Activated T-cell treated with anti-CD3 and anti-CD28 coated beads, Interleukin-2, amount 50 U/mL, for 48 hours (primary cell): ENCODE data around the gene ARIH2.

Source experiments
- DNase-seq, 2 experiments: peaks; one replicate each; pipeline ENCODE4 v3.0.0-alpha.2; 2020

The ARIH2 gene

DNA sequence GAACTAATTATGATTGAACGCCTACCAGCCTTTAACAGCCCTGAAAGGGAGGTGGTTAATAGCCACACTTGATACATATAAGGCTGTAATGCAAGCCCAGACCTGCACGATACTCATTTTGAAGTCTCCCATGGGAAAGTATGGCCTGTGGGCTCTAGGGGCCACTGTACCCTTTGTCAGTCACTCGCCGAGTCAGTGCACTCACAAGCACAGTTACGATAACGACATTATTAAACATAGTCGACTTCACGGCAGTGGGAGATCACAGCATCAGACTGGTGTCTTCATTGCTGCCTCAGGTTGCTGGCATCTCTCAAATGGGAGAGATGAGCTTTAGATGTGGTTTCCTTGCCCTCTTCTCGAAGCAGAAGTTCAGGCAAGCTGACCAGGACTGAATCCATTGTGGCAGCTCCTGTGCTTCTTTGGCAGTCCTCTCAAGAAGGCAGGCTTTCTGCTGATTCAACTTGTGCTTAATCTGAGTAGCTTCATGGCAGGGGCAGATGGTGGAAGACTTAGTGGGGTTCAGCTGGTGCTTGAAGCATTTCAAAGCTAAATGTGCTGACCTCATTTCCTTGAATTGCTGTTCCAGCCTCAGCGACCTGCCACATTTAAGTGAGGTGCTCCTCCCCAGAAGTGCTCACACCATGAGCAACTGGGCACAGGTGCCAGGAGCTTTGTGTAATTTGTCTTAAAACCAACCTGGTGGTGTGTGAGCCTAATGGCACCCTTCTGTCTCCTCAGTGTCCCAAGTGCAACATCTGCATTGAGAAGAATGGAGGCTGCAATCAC lies 55.6 kb downstream of the ARIH2 start:
- no peak for DNase-seq

- no peak for DNase-seq
These were observed 60.8 kb downstream of the ARIH2 start for GRCh38 chr3:48979451-48979850.

DNA sequence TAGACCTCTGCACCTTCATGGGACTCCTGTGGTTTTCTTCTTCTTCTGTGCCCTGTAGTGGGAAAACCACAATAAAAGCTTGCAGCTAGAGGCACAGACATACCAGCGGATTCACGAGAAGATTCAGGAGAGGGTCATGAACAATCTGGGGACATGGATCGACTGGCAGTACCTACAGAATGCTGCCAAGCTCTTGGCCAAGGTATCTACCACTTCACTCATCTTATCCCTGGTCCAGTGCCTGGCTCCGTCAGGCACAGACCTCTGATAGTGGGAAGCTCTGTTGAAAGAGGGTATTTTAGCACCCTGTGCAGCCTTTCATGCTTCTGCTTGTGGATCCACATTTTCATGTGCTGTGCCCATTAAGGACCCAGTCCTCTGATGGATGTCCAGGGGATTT lies 61.7 kb downstream of the ARIH2 start:
- DNase-seq: no peak

GRCh38 chr3:48982016-48982415 lies 63.4 kb downstream of the ARIH2 start:
- DNase-seq: no peak

GRCh38 chr3:48982686-48983085 lies 64.0 kb downstream of the ARIH2 start:
- no peak for DNase-seq

- DNase-seq: no peak
These were observed 64.5 kb downstream of the ARIH2 start for GRCh38 chr3:48983096-48983495.

DNA sequence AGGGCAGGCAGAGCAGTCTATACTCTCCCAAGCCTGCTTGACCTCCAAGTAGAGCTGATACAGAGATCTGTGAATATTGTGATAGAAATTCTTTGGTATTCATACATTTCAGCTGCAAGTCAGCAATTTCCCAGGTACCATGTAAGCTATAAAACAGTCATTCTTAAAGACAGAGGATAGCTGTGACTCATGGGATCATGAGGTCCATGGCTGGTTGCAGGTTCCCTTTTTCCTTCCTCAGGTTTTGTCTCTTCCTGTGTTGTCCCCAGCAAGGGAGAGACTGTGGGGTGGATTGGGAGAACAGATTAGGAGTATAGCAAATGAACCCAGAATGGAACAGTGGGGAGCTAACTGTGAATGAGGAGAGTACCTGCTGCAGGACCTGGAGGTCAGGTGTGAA lies 66.0 kb downstream of the ARIH2 start:
- no peak for DNase-seq

DNA sequence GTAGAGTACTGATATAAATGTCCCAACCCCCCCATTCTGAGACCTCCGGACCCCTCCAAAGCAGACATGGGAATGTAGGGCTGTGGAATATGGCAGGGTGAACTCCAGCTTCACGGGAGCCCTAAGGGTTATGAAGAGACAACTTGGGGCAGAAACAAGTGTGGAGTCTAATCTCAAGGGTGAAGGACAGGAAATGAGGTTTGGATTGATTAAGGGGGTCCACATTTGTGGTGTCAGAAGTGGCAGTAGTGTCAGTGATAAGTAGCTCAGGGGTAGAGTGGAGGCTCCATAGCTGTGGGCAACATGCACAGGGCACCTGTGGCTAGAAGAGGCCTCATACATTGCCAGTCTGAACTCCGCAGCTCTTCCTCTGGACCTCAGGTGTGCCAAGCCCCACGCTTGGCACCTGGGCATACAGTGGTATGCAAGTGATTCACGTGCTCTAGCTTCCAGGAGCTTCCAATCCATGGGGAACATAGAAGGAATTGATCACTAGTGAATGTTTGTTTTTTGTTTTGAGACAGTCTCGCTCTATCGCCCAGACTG lies 67.3 kb downstream of the ARIH2 start:
- DNase-seq: no peak

GRCh38 chr3:48989126-48989795 lies 70.6 kb downstream of the ARIH2 start:
- DNase-seq: peak in 1 of 2 experiments; percentile 38

DNA sequence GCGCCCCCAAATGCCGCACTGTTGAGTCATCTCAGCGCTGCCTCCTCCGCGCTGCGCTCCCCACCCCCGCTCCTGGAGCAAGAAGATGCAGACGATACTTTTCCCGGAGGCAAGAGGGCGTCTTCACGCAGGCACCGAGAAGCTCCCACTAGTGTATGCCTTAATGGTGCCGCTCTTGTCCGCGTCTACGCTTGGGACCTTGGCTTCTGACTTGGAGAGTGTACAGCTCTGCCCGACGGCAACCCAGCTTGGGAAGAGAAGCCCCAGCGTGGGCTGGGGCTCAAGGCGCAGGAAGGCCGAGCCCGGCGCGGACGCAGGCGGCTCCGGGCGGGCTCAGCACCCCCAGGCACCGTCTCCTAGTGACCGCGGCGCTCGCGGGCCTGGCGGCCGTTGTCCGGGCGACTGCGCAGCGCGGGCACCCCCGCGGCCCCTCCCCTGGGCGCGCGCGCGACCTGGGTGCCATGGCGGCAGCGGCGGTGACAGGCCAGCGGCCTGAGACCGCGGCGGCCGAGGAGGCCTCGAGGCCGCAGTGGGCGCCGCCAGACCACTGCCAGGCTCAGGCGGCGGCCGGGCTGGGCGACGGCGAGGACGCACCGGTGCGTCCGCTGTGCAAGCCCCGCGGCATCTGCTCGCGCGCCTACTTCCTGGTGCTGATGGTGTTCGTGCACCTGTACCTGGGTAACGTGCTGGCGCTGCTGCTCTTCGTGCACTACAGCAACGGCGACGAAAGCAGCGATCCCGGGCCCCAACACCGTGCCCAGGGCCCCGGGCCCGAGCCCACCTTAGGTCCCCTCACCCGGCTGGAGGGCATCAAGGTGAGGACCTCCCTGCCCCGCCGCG lies 71.4 kb downstream of the ARIH2 start, which contains the start of gene P4HTM:
P4HTM (plus strand) TSS at position 446 of the 840 bp plus-strand sequence; CDS start at position 462, 16 bp downstream.
- DNase-seq: peak; percentile 88 to 90

DNA sequence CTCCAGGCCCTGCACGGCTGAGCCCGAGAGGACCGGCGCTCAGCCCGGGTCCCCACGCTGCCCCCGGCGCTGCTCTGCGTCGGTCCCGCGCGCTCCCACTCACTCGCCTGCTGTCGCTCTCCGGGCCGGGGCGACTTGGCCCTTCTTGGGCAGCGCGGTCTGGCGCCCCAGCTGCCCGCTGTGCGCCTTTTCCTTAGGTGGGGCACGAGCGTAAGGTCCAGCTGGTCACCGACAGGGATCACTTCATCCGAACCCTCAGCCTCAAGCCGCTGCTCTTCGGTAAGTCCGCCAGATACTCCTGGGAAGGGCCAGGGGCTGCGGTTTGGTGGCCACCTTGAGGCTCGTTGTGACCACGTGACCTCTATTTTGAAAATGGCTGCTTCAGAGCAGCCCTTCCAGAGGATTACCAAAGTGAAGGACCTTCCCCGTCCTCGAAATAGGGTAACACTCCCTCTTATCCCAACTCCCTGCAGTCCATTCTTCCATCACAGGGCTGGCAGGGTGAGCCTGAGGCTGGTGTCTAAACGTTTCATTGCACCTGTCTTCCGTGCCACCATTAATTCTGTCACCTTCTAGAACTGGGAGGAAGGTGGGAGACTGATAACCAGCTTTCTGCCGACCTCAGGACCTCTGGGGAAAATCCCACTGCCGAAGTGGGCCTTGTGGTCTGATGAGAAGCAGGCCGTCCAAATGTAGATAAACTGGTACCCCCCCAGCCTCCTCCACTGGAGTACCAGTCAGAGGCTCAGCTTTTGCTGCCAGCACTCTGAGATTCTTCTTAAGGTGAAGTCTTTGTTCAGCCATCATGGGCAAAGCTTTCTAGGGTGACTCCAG lies 72.2 kb downstream of the ARIH2 start:
- peak; percentile 55 to 65 for DNase-seq

DNA sequence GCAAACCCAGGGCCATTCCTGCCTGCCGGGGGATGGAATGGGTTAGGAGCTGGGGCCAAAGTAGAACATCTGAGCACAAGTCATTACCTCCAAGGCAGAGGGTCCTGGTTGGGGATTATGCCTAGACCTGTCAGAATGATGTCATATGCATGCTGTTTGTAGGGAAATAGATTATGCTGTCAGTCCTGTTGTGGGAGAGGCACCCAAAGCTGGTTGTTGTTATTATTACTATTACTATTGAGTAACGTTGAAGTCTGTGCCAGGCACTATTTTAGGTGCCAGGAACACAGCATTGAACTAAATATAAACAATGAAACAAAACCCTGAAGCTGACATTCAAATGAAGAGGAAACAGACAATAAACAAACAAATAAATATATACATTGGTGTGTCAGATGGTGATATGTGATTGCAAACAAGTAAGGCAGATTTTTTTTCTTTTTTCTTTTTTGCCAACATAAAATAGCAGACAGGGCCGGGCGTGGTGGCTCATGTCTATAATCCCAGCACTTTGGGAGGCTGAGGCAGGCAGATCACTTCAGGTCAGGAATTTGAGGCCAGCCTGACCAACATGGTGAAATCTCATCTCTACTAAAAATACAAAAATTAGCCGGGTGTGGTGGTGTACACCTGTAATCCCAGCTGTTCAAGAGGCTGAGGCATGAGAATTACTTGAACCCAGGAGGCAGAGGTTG lies 73.4 kb downstream of the ARIH2 start:
- no peak for DNase-seq

- no peak for DNase-seq
These were observed 75.2 kb downstream of the ARIH2 start for GRCh38 chr3:48993834-48994233.

DNA sequence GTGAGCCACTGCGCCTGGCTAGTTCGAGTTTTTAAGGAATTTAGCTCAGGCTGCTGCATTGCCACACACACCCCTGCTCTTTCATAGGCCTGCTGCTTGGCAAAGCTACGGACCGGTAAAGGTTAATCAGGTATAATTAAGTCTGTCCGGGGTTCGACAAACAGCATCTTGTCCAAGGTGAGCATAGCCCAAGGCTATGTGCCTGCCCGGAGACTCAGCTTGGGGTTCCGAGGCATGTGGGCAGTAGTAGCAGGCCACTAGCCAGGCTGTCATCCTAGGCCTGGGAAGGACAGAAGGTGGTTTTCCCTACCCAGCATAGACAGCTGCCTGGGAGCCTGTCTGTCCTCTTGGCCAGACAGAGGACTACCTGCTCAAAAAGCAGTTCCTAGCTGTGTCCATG lies 78.0 kb downstream of the ARIH2 start:
- no peak for DNase-seq

GRCh38 chr3:48997102-48997635 lies 78.5 kb downstream of the ARIH2 start:
- no peak for DNase-seq

GRCh38 chr3:48997714-48998637 lies 79.3 kb downstream of the ARIH2 start:
- DNase-seq: no peak

DNA sequence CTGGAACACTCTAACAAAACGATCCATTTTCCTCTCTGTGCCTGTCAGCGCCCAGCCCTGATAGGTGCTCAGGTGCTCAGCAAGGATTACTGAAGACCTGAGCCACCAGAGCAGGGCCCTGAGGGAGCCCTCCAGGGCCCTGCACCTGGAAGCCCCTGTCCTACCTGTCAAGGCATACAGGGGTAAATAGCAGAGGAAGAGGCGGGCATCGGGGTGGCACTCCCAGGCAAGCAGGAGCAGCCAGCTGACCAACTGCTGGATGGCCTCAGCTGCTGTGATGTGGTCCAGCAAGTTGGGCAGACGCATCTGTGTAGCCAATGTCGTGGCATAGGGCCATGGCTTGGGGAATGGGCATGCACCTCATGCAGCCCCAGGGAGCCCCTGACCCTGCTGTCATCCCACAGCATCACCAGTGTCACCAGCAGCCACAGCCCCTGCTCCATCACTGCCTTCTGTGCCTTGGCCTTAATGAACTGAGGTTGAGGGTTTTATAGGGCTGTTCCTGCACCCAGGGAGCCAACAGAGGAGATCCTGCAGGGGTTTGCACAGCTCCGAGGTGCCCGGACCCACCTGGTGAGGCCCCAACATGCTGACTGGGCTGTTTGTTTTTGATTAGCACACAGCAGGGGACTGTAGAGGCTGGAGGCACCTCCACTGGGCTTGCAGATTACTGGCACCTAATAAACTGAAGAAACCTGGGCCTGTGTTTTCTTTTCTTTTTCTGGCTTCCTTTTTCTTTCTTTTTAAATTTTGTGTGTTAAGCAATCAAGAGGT lies 80.6 kb downstream of the ARIH2 start:
- no peak for DNase-seq

DNA sequence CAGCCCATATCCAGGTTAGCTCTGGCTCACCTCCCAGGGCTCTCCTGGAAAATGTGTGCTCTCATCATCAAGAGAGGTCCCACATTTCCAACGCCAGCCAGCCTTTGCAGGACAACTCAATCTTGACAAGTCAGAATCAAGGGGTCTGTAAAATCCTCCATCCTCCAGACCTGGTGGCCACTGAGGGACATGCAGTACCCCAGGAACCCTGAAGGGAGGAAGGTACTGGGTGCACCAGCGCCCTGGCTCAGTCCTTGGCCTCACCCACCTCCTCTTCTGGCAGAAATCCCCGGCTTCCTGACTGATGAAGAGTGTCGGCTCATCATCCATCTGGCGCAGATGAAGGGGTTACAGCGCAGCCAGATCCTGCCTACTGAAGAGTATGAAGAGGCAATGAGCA lies 82.5 kb downstream of the ARIH2 start:
- DNase-seq: no peak
